ENCODE results near the gene SNX11.

GRCh38 chr17:48152289-48152688, 44.7 kb downstream of the SNX11 start:
- no peak for TF ChIP-seq ATF3 (IDR thresholded peaks at IDR 0.05)
- no peak for TF ChIP-seq CTCF (IDR thresholded peaks at IDR 0.05 in 2 of 3, conservative IDR thresholded peaks at IDR 0.05 in 1 of 3; ENCODE audit: borderline replicate concordance in 1 of 3, insufficient read depth in 1 of 3, low read depth in 2 of 3, low read length in 2 of 3)
- TF ChIP-seq ZFX (IDR thresholded peaks at IDR 0.05) = no peak
- no peak for TF ChIP-seq EZH2phosphoT487 (IDR thresholded peaks at IDR 0.05; ENCODE audit: borderline replicate concordance)
- no peak for TF ChIP-seq POLR2AphosphoS5 (IDR thresholded peaks at IDR 0.05; ENCODE audit: low read depth, low read length)
- no peak for TF ChIP-seq EZH2 (IDR thresholded peaks at IDR 0.05)
- TF ChIP-seq ZBTB33 (IDR thresholded peaks at IDR 0.05; ENCODE audit: extremely low read depth, insufficient replicate concordance, low read length) = no peak
- no peak for TF ChIP-seq POLR2A (IDR thresholded peaks at IDR 0.05; ENCODE audit: borderline replicate concordance, extremely low read depth, insufficient read depth, insufficient read length)
- TF ChIP-seq ELF1 (IDR thresholded peaks at IDR 0.05; ENCODE audit: borderline replicate concordance, low read depth) = no peak
- TF ChIP-seq REST (IDR thresholded peaks at IDR 0.05; ENCODE audit: low read depth) = no peak
- no peak for TF ChIP-seq CBX3 (IDR thresholded peaks at IDR 0.05; ENCODE audit: low read depth)
- no peak for TF ChIP-seq ZNF274 (IDR thresholded peaks at IDR 0.05; ENCODE audit: low read depth, low read length)
- TF ChIP-seq MAX (IDR thresholded peaks at IDR 0.05) = no peak
